ENCODE results near the gene GABRB2.

Gene GABRB2

GRCh38 chr5:161387121-161387520 is 159.4 kb downstream of the GABRB2 start:
- Histone ChIP-seq H3K27me3 (replicated peaks; ENCODE audit: control insufficient read depth, insufficient read depth, low read length) (no peaks in the 10 kb centered on the region), H3K36me3 (ENCODE audit: control insufficient read depth, insufficient read depth, low read length, severe bottlenecking) (no peaks in the 10 kb centered on the region), H3K4me3 (ENCODE audit: low read length) (no peak overlapping the region), H3K4me1 (ENCODE audit: control insufficient read depth, insufficient read depth, low read length) (no peaks in the 10 kb centered on the region), H3K9me3 (ENCODE audit: control insufficient read depth, low read length) (no peaks in the 10 kb centered on the region), H3K9ac (ENCODE audit: low read length) (no peak overlapping the region)
- DNase-seq (ENCODE audit: low read depth), result no peak

- Histone ChIP-seq H3K36me3 (ENCODE audit: control insufficient read depth, insufficient read depth, low read length, severe bottlenecking) (no peaks in the 10 kb centered on the region), H3K9ac (ENCODE audit: low read length) (no peak overlapping the region), H3K4me3 (ENCODE audit: low read length) (no peak overlapping the region), H3K4me1 (ENCODE audit: control insufficient read depth, insufficient read depth, low read length) (no peaks in the 10 kb centered on the region), H3K27me3 (replicated peaks; ENCODE audit: control insufficient read depth, insufficient read depth, low read length) (no peaks in the 10 kb centered on the region), H3K9me3 (ENCODE audit: control insufficient read depth, low read length) (no peaks in the 10 kb centered on the region)
- no peak for DNase-seq (ENCODE audit: low read depth)
Measured at GRCh38 chr5:161385027-161385426, 161.5 kb downstream of the GABRB2 start.

GRCh38 chr5:161382685-161383084 is 163.8 kb downstream of the GABRB2 start:
- Histone ChIP-seq H3K9ac (ENCODE audit: low read length) (no peak overlapping the region), H3K4me1 (ENCODE audit: control insufficient read depth, insufficient read depth, low read length) (no peaks in the 10 kb centered on the region), H3K4me3 (ENCODE audit: low read length) (no peak overlapping the region), H3K27me3 (replicated peaks; ENCODE audit: control insufficient read depth, insufficient read depth, low read length) (no peaks in the 10 kb centered on the region), H3K36me3 (ENCODE audit: control insufficient read depth, insufficient read depth, low read length, severe bottlenecking) (no peaks in the 10 kb centered on the region), H3K9me3 (ENCODE audit: control insufficient read depth, low read length) (no peaks in the 10 kb centered on the region)
- no peak for DNase-seq (ENCODE audit: low read depth)

GRCh38 chr5:161380486-161380885 is 166.0 kb downstream of the GABRB2 start:
- H3K9me3 ChIP-seq (ENCODE audit: control insufficient read depth, low read length), result no peaks in the 10 kb centered on the region
- H3K4me3 ChIP-seq (ENCODE audit: low read length), result no peak overlapping the region
- no peak for DNase-seq (ENCODE audit: low read depth)
- H3K27me3 ChIP-seq (replicated peaks; ENCODE audit: control insufficient read depth, insufficient read depth, low read length), result no peaks in the 10 kb centered on the region
- no peaks in the 10 kb centered on the region for H3K4me1 ChIP-seq (ENCODE audit: control insufficient read depth, insufficient read depth, low read length)
- no peaks in the 10 kb centered on the region for H3K36me3 ChIP-seq (ENCODE audit: control insufficient read depth, insufficient read depth, low read length, severe bottlenecking)
- no peak overlapping the region for H3K9ac ChIP-seq (ENCODE audit: low read length)

- no peak overlapping the region for H3K9ac ChIP-seq (ENCODE audit: low read length)
- DNase-seq (ENCODE audit: low read depth), result no peak
Measured at GRCh38 chr5:161378701-161379100, 167.8 kb downstream of the GABRB2 start.

GRCh38 chr5:161376034-161376433 is 170.5 kb downstream of the GABRB2 start:
- Histone ChIP-seq H3K9me3 (ENCODE audit: control insufficient read depth, low read length) (no peaks in the 10 kb centered on the region), H3K4me1 (ENCODE audit: control insufficient read depth, insufficient read depth, low read length) (no peaks in the 10 kb centered on the region), H3K4me3 (ENCODE audit: low read length) (no peak overlapping the region), H3K9ac (ENCODE audit: low read length) (no peak overlapping the region), H3K27me3 (replicated peaks; ENCODE audit: control insufficient read depth, insufficient read depth, low read length) (no peaks in the 10 kb centered on the region), H3K36me3 (ENCODE audit: control insufficient read depth, insufficient read depth, low read length, severe bottlenecking) (no peaks in the 10 kb centered on the region)
- DNase-seq (ENCODE audit: low read depth), result no peak

More at GRCh38 chr5:161378701-161379100, 167.8 kb downstream of the GABRB2 start:
- H3K36me3 ChIP-seq (ENCODE audit: control insufficient read depth, insufficient read depth, low read length, severe bottlenecking), result no peaks in the 10 kb centered on the region
- no peaks in the 10 kb centered on the region for H3K9me3 ChIP-seq (ENCODE audit: control insufficient read depth, low read length)
- no peak overlapping the region for H3K4me3 ChIP-seq (ENCODE audit: low read length)
- no peaks in the 10 kb centered on the region for H3K4me1 ChIP-seq (ENCODE audit: control insufficient read depth, insufficient read depth, low read length)
- H3K27me3 ChIP-seq (replicated peaks; ENCODE audit: control insufficient read depth, insufficient read depth, low read length), result no peaks in the 10 kb centered on the region

GRCh38 chr5:161373345-161373707 is 173.2 kb downstream of the GABRB2 start:
- Histone ChIP-seq H3K36me3 (ENCODE audit: control insufficient read depth, insufficient read depth, low read length, severe bottlenecking) (no peaks in the 10 kb centered on the region), H3K4me3 (ENCODE audit: low read length) (no peak overlapping the region), H3K9me3 (ENCODE audit: control insufficient read depth, low read length) (no peaks in the 10 kb centered on the region), H3K4me1 (ENCODE audit: control insufficient read depth, insufficient read depth, low read length) (no peaks in the 10 kb centered on the region), H3K27me3 (replicated peaks; ENCODE audit: control insufficient read depth, insufficient read depth, low read length) (no peaks in the 10 kb centered on the region), H3K9ac (ENCODE audit: low read length) (no peak overlapping the region)
- no peak for DNase-seq (ENCODE audit: low read depth)

GRCh38 chr5:161372682-161373344 is 173.7 kb downstream of the GABRB2 start:
- DNase-seq (ENCODE audit: low read depth), result no peak

GRCh38 chr5:161369022-161369421 is 177.5 kb downstream of the GABRB2 start:
- DNase-seq (ENCODE audit: low read depth), result no peak
- Histone ChIP-seq H3K27me3 (replicated peaks; ENCODE audit: control insufficient read depth, insufficient read depth, low read length) (no peaks in the 10 kb centered on the region), H3K36me3 (ENCODE audit: control insufficient read depth, insufficient read depth, low read length, severe bottlenecking) (no peaks in the 10 kb centered on the region), H3K9me3 (ENCODE audit: control insufficient read depth, low read length) (no peaks in the 10 kb centered on the region), H3K9ac (ENCODE audit: low read length) (no peak overlapping the region), H3K4me1 (ENCODE audit: control insufficient read depth, insufficient read depth, low read length) (no peaks in the 10 kb centered on the region), H3K4me3 (ENCODE audit: low read length) (no peak overlapping the region)

More at GRCh38 chr5:161372682-161373344, 173.7 kb downstream of the GABRB2 start:
- H3K4me3 ChIP-seq (ENCODE audit: low read length), result no peak overlapping the region
- no peak overlapping the region for H3K9ac ChIP-seq (ENCODE audit: low read length)
- no peaks in the 10 kb centered on the region for H3K9me3 ChIP-seq (ENCODE audit: control insufficient read depth, low read length)
- no peaks in the 10 kb centered on the region for H3K36me3 ChIP-seq (ENCODE audit: control insufficient read depth, insufficient read depth, low read length, severe bottlenecking)
- no peaks in the 10 kb centered on the region for H3K4me1 ChIP-seq (ENCODE audit: control insufficient read depth, insufficient read depth, low read length)
- no peaks in the 10 kb centered on the region for H3K27me3 ChIP-seq (replicated peaks; ENCODE audit: control insufficient read depth, insufficient read depth, low read length)

- no peaks in the 10 kb centered on the region for H3K36me3 ChIP-seq (ENCODE audit: control insufficient read depth, insufficient read depth, low read length, severe bottlenecking)
- no peaks in the 10 kb centered on the region for H3K9me3 ChIP-seq (ENCODE audit: control insufficient read depth, low read length)
- no peaks in the 10 kb centered on the region for H3K4me1 ChIP-seq (ENCODE audit: control insufficient read depth, insufficient read depth, low read length)
- DNase-seq (ENCODE audit: low read depth), result no peak
- no peaks in the 10 kb centered on the region for H3K27me3 ChIP-seq (replicated peaks; ENCODE audit: control insufficient read depth, insufficient read depth, low read length)
- no peak overlapping the region for H3K4me3 ChIP-seq (ENCODE audit: low read length)
- H3K9ac ChIP-seq (ENCODE audit: low read length), result no peak overlapping the region
Measured at GRCh38 chr5:161358446-161358845, 188.1 kb downstream of the GABRB2 start.

- Histone ChIP-seq H3K27me3 (replicated peaks; ENCODE audit: control insufficient read depth, insufficient read depth, low read length) (no peaks in the 10 kb centered on the region), H3K36me3 (ENCODE audit: control insufficient read depth, insufficient read depth, low read length, severe bottlenecking) (no peaks in the 10 kb centered on the region), H3K9me3 (ENCODE audit: control insufficient read depth, low read length) (no peaks in the 10 kb centered on the region), H3K4me3 (ENCODE audit: low read length) (no peak overlapping the region), H3K9ac (ENCODE audit: low read length) (no peak overlapping the region), H3K4me1 (ENCODE audit: control insufficient read depth, insufficient read depth, low read length) (no peaks in the 10 kb centered on the region)
- DNase-seq (ENCODE audit: low read depth), result no peak
Measured at GRCh38 chr5:161344234-161344633, 202.3 kb downstream of the GABRB2 start.

- H3K4me3 ChIP-seq (ENCODE audit: low read length), result no peak overlapping the region
- no peaks in the 10 kb centered on the region for H3K27me3 ChIP-seq (replicated peaks; ENCODE audit: control insufficient read depth, insufficient read depth, low read length)
- DNase-seq (ENCODE audit: low read depth), result no peak
- no peaks in the 10 kb centered on the region for H3K36me3 ChIP-seq (ENCODE audit: control insufficient read depth, insufficient read depth, low read length, severe bottlenecking)
- H3K9ac ChIP-seq (ENCODE audit: low read length), result no peak overlapping the region
- no peaks in the 10 kb centered on the region for H3K4me1 ChIP-seq (ENCODE audit: control insufficient read depth, insufficient read depth, low read length)
- H3K9me3 ChIP-seq (ENCODE audit: control insufficient read depth, low read length), result no peaks in the 10 kb centered on the region
Measured at GRCh38 chr5:161342886-161343285, 203.6 kb downstream of the GABRB2 start.
